Measurements from ENCODE around the gene ADAMTSL4.
"Not testable (repeated sequence)": the region's sequence is repeated elsewhere in the genome, so short reads cannot be mapped to it uniquely, and the experiment has no call there.

The ADAMTSL4 gene

DNA sequence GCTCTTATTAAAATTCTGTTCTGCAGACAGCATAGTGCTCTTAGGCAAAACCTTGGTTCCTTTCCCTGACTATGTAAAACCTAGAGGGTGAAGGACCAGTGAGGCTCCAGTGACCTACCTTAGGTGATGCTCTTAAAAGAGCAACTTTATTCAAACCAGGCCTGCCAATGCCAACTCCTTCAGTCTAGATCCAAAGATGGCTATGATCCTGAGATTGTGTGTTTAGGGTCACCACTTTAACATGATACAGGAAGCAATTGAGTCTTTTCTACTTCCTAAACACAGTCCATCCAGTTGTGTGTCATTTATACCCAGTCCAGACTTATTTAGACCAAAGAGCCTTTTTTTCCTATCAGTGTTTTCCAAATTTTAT is 19.4 kb downstream of the ADAMTSL4 start:
- FAIRE-seq = no peak

DNA sequence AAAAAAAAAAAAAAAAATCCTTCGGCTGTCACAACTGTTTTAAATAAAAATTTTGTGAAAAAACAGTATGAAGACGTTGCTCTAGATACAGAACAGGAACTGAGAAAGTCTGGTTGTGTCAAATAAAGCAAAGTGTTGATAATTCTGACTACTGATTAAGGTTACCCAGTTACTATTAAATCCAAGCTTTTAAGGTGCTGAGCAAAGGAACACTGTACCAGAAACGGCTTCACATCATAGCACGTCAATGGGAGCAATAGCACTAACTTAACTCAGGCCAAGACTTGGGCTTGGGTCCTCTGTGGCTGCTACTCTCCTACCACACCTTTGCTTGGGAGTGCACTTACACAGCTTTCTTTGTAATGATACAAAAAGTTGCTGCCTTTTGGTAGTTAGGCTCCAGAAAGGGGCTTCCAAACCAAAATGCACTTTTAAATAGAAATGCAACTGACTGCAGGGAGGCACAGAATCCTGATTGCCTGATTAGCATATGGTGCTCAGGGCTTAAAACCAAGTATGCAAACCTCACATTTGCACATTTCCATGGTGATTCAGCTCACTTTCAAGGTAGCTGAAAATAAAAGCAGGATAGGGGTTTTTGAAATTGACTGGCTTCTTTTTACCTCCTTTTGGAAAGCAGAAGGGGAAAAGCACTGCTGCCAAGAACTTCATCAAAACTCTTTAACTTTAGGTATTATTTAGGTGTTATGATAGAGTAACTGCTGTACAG is 23.9 kb downstream of the ADAMTSL4 start:
- no peak for FAIRE-seq

DNA sequence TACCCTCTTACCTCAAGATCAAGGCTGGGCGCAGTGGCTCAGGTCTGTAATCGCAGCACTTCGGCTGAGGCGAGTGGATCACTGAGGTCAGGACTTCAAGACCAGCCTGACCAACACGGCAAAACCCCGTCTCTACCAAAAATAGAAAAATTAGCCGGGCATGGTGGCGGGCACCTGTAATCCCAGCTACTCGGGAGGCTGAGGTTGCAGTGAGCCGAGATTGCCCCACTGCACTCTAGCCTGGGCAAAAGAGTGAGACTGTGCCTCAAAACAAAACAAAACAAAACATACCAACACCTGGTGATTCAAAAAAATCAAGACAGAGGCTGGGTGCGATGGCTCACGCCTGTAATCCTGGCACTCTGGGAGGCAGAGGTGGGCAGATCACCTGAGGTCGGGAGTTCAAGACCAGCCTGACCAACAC is 24.5 kb downstream of the ADAMTSL4 start:
- not testable (repeated sequence) for FAIRE-seq

DNA sequence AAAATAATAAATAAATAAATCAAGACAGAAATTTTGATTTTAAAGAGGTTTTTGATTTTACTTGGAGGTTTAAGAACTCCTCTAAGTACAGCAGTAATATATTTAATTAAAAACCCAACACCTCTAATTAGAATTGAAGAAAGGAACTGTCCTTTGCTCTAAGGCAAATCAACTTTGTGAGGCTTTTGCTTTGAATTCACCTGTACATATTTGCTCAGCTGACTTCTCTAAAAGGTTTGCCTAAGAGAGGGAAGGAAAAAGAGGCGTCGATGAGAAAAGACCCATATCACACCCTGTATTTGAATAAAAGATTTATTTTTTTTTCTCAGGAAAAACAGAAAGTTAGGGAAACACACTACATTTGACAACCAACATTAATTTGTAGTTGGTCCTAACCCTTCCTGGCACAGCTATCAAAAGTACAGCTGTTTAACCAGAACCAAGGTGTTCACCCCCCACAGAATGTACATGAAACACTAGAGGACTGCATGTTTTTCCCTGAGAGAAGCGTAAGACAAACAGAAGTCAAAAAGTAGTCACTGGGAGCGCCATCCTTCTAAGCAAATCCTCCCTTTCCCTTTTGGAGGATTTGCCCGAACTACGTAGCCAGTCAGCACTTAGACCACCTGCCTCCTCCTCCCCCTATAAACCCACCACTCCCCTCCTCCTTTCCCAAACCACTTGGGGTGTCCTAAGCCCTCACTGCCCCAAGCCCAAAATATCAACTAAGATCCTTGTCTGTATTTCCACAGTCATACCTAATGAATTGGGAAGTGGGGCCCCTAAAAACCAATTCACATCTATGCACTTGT is 25.3 kb downstream of the ADAMTSL4 start:
- no peak for FAIRE-seq

DNA sequence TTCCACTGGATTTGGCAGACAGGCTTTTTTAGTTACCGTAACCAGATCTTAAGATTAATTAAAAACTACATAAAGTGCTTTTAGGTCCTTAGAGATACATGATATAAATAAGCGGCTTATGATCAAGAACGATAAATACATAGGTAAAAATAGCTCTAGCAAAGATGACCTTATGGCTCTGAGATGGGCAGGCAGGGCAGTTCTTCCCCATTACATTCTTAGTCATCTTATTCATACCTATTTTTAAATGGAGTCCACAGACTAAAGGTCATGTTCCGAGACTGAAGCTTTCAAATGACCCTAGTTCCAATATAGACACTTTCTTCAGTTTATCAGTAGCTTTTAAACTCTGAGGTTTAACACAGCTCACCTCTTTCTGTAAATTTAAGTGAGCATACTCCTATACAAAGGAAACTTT is 25.9 kb downstream of the ADAMTSL4 start:
- no peak for FAIRE-seq

DNA sequence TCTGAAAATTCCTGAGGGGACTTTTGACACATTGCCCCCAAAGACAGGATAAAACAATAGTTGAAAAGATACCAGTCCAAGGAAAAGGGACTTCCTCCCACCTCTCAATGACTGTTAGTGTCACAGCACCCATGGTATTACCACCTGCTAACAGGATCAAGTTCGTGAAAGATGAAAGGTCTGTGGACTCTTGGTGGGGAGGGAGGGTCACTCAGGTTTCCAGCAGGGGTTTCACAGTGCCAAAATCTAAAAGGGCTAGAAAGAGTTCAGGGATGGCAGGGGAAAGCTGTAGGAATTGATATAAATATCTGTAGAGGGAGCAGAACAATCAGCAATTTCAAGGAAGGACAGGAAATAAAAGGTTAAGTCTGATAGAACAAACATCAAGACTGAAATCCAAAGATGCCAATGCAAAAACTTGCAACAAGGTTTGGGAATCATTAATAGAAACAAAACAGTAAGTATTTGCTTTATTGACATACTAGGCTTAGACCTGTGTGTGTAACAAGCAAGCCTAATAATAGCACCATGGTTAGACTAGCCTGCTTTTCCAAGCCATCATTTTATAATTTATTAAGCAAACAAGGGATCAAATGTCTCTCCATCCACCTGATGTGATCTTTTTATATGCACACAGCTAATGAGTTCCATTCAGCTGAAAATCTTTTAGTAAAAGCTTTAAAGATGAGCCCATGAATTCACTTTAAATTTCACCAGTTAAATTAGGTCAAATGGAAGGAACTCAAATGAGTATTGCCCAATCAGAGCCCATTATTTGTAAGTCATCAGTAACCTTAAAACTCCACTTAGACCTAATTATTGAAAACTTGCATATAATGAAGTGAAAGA is 26.5 kb downstream of the ADAMTSL4 start:
- FAIRE-seq = no peak

DNA sequence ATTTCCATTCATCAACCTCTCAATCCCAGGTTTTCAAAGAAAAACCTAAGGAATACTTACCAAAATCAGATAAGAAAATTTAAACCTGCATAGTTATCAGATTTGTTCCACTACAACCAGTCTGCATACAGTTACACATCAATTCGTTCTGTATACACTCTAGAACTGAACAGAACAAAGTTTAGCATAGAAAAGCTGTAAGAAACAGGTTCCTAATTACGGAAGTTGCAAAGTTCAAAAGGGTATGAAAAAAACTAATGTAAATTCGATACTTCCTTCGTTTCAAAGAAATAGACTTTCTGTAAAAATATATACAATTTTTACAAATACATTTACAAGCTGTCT is 27.1 kb downstream of the ADAMTSL4 start:
- FAIRE-seq = no peak

DNA sequence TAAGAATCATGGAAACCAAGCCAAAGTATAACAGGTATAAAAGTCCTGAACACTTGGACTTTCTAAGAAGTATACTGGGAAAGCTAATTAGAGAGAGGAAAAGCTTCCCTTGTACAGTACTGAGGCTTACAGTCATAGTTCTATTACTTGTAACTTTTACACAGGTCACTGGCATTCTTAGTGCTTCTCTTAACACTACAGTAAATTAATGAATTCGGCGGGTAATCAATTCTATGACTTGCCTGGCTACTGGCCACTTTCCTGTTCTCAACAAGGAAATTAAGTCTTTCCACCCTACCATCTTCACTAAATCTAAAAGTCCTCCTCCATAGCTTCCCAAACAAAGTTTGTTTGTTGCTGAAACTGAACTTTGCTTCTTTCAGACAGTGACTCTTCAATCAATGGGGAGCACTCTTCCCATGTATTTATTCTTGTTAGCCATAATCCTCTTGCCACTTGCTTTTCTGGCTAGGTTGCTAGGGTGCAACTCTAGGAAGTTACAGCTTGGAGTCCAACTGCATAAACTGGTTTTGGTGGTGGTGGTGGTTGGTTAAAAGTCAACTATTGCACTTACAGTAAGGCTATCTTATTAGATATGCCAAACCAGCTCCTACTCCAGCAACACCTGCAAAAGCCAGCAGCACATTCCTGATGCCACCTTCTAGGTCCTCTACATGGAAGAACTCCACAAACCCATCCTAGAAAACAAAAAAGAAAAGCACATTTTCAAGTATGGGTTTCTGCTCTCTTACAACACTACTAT is 27.8 kb downstream of the ADAMTSL4 start:
- FAIRE-seq = no peak

DNA sequence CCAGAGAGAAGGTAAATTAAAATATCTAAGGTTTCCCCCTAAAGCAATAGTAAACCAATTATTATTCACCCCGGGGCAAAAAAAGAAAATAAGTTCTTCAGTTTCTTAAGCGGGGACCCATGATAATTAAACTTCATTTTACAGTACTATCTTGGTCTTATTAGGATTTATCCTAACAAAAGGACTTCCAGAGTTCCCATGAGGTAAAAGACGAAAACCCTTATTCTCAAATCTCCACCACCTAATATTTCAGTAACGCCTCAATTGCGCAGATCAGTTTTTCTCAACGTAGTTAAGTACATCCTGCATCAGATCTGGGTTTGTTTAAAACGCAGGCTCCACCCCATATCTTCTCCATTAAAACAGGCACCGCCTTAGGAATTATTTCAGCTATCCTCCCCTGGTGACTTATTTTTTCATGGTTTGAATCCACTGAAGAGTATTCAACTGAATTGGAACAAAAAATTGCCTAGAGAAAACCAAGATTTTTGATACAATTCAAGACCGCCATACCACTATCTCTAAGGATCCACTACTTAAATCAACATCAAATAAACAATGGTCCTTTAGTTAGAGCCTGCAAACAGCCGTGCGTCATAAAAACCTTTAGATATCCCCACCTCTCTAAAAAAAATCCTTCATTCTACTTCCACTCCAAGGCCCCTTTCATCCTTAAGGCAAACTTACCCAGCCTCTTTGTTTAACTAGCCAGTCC is 28.5 kb downstream of the ADAMTSL4 start:
- FAIRE-seq = no peak

DNA sequence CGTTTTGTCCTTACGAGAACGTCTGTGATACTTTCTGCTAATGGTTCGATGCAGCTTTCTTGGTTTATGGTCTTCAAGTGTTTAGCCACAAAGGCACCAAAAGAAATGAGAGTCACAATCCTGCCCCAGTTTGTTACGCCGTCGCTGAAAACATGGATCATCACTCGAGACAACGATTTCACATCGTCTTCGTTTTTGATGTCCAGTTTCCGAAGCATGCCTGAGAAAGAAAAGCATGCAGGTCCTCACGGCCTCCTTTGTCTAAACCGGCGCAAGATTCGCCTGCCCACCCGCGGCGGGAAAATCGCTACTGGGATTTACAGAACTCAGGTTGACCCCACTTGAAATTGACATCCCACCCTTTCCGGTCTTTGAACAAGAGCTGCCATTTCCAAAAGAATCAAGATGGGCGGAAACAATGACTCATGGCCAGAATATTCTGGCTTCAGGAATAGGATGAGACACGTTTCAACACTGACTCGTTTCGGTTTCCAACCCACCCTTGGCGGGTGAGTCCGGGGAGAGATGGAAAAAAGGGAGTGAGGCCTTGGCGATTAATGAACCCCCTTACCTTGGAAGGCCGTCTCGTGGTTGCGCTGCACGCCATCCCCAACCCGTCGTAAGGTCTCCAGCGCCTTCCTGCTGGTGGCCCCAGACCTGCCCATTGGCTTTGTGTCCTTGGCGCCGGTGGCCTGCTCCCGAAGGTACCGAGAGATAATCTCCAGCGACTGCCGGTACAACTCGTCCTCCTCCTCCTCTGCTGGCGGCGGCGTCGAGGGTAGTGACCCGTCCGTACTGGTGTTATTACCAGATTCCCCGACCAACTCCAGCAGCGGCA is 29.3 kb downstream of the ADAMTSL4 start:
- FAIRE-seq = no peak

DNA sequence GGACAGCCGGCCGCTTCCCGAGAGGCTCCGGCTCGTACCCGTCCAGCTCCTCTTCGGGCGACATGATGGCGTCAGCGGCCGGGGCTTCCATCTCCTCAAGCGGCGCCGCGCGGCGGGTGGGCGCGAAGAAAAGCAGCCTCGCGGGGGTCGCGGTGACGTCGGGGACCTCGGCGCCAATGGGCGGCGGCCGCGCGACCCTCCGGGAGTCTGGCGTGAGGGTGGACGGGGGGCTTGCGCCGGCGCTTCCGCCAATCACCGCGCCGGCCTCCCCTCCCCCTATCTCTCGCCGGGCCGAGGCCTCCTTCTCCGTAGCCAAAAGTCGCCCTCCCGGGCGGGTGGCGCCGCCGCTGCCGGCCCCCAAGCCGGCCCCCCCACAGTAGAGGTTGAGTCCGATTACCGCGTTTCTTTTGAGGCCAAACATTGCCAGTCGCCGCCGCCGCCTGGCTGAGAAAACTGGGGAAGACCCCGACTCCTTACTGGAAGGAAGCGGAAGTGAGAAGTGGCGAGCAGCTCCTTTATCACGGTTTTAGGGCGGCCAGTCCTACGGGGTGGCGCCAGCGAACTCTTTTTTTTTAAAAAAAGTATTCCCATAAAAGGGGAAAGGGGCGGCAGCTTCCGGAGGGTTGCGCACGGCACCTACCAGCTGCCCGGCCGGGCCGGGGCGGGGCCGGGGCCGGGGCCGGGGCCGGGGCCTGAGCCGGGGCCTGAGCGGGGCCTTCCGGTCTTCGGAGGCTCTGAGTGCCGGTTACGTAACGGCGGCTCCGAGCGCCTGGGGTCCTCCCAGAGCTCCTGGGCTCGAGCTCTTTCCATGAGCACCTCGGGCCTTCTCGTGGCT is 30.1 kb downstream of the ADAMTSL4 start, which contains the start of gene MCL1:
MCL1 (minus strand) TSS at position 501 of the 835 bp plus-strand sequence; CDS start at position 421, 80 bp downstream.
- FAIRE-seq = no peak

DNA sequence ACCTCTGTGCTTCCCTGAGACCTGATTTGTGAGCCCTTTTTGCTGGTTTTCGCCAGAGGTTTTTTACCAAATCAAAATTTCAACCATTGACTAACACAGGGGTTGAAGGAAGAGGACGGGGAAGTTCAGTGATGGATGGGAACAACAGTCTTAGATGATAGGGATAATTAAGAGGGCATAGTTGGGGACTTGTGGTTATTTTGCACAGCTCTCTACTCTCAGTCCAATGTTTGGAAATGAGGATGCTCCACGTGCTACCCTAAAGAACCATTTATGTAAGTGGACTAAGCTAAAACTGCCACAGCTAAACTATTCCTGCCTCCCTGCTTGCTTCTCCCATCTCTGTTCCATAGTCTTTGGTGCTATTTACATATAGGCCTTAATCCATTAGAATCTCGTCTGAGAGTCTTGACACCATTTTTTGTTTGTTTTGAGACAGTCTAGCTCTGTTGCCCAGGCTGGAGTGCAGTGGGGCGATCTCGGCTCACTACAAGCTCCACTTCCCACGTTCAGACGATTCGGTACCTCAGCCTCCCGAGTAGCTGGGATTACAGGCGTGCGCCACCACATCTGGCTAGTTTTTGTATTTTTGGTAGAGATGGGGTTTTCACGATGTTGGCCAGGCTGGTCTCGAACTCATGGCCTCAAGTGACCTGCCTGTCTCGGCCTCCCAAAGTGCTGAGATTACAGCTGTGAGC is 30.9 kb downstream of the ADAMTSL4 start:
- no peak for FAIRE-seq

DNA sequence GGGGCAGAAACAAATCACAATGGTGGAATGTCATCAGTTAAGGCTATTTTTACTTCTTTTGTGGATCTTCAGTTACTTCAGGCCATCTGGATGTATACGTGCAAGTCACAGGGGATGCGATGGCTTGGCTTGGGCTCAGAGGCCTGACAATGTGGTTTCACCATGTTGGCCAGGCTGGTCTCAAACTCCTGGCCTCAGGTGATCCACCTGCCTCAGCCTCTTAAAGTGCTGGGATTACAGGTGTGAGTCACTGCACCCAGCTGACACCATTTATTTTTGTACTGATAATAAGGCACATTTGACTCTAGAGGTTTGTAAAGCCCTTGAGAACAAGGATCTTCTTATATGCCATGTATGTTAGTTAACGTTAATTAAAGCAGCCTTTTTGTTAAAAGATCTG is 31.8 kb downstream of the ADAMTSL4 start:
- FAIRE-seq = not testable (repeated sequence)

DNA sequence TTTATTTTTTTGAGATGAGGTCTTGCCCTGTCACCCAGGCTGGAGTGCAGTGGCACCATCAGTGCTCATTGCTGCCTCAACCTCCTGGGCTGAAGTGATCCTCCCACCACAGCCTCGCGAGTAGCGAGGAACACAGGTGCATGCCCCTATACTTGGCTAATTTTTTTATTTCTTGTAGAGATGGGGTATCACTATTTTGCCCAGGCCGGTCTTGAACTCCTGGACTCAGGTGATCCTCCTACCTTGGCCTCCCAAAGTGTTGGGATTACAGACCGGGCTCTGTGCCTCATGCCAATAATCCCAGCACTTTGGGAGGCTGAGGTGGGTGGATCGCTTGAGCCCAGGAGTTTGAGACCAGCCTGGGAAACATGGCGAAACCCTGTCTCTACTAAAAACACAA is 32.2 kb downstream of the ADAMTSL4 start:
- FAIRE-seq = not testable (repeated sequence)

DNA sequence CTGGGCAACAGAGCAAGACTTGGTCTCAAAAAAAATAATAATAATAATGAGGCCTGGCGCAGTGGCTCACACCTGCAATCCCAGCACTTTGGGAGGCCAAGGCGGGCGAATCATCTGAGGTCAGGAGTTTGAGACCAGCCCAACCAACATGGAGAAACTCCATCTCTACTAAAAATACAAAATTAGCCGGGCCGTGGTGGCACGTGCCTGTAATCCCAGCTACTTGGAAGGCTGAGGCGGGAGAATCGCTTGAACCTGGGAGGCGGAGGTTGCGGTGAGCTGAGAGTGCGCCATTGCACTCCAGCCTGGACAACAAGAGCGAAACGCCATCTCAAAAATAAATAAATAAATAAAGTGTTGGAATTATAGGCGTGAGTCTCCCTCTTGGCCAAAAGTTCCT is 32.8 kb downstream of the ADAMTSL4 start:
- not testable (repeated sequence) for FAIRE-seq

DNA sequence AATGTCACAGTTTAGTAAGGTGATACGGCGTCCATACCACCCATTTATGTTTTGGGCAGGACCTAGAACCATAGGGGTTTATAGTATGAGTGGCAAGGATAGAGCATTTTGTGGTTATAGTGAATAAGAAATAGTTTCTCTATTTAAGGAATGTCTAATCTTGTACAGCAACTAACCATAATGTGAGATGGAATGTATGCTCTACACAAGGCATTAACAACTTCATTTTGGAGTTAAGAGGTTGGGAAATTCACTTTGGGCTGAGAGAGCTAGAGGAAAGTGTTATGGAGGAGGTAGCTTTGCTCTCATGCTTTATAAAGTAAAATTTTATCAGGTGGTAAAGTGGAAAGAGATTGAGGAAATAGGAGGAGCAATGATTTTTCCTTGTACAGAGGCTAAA is 33.2 kb downstream of the ADAMTSL4 start:
- FAIRE-seq = no peak

DNA sequence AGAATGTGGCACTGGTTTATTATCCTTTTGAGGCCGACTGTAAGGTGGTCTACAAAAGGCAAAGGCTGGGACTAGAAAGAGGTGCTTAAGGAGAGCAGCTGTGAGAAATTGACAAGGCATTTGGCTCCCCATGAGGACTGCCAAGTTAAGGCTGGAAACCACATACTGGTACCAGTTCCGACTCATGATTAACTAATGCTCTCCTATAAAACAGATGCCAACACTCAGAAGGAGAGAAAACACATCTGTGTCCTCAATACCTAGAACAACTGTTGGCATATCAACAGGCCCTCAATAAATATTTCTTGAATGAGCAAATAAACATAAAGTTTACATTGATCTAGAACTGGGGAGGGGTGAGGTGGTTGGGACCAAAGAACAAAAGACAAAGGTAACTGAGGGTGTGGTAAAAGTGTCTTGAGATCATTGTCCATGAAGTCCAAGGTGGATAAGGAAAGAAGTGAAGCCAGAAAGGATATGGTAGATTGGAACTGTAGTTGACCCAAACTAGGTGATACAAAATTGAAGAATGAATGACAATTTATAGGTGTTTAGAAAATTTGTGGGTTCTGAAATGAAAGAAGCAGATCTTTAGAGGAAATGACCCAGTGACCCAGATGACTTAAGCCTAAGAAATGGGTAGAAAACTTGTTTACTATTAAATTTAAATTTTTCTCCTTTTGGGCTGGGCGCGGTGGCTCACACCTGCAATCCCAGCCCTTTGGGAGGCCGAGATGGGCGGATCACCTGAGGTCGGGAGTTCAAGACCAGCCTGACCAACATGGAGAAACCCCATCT is 47.1 kb downstream of the ADAMTSL4 start:
- FAIRE-seq = no peak

DNA sequence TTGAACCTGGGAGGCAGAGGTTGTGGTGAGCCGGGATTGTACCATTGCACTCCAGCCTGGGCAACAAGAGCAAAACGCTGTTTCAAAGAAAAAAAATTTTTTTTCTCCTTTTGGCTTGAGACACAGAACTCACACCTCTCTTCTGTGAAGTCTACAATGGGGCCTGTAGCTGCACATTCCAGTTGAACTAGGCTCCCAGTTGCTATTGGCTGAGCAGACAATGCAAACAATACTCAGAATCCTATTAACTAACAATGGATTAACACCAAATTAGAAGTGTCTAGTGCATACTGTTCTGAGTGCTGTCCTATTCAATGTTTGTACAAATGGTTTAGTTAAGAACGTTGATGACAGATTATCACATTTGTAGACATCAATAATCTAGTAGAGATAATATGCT is 47.8 kb downstream of the ADAMTSL4 start:
- FAIRE-seq = no peak

Measured in colon (tissue), 2 donors.